Endothelial cell of umbilical vein (primary cell): Measurements from ENCODE around the gene DVL1. TPM values are rescaled to one million over a fixed set of nuclear protein-coding genes. Genes with fewer than 3 reads are reported as not detected.

Source experiments
- BruUV-seq: library from RNA; stranded (reverse); fragments of 400-500 nt; replicated peaks from 2 replicates; lab custom pipeline; 2021; lab: Mats Ljungman, UMichigan
- CTCF ChIA-PET: fragments of 300-600, 350-600 bp; sonication (Branson Sonifier 250); formaldehyde crosslinking; loops from one replicate; lab custom pipeline; 2021; ENCODE audit warnings: antibody characterized with exemption, inconsistent platforms; lab: Charles Lee
- POLR2A ChIA-PET: fragments of 300-600, 350-600 bp; sonication (Branson Sonifier 250); formaldehyde crosslinking; loops from one replicate; lab custom pipeline; 2021; ENCODE audit warnings: antibody characterized with exemption, inconsistent platforms; lab: Charles Lee
- DNase-seq: peaks from one replicate; pipeline ENCODE4 v3.0.0-alpha.2; 2011; ENCODE audit warnings: low read depth, low spot score
- FAIRE-seq: peaks from 2 replicates; lab custom pipeline; 2011; peaks lifted over from hg19 to GRCh38; lab: Jason Lieb, UNC
- H2AFZ ChIP-seq: 2 replicates; pipeline ENCODE4 v1.6.0; 2012; ENCODE audit warnings: low read depth, low read length, control low read depth, inconsistent platforms
- H3K27ac ChIP-seq: 2 replicates; pipeline ENCODE4 v1.5.1; 2011; ENCODE audit warnings: low read depth, mild to moderate bottlenecking, control low read depth, low read length, moderate library complexity; ENCODE audit not compliant: insufficient read depth
- H3K27me3 ChIP-seq, 2 experiments: 2 replicates each; pipeline versions ENCODE4 v1.6.0 to v1.6.1; 2011; ENCODE audit warnings: low read length in 2 of 2, mixed read lengths in 1 of 2; ENCODE audit not compliant: control insufficient read depth in 2 of 2, insufficient read depth in 2 of 2
- H3K36me3 ChIP-seq, 2 experiments: 2 replicates in 1 of 2; 3 replicates in 1 of 2; pipeline ENCODE4 v1.5.1; 2011; ENCODE audit warnings: low read length in 2 of 2, mild to moderate bottlenecking in 1 of 2, moderate library complexity in 1 of 2; ENCODE audit not compliant: control insufficient read depth in 2 of 2, insufficient read depth in 2 of 2; ENCODE audit errors: extremely low read depth in 1 of 2
- H3K4me1 ChIP-seq: 3 replicates; pipeline ENCODE4 v1.5.1; 2011; ENCODE audit warnings: mild to moderate bottlenecking, low read length; ENCODE audit not compliant: control insufficient read depth, insufficient read depth; ENCODE audit errors: extremely low read depth
- H3K4me2 ChIP-seq: 2 replicates; pipeline ENCODE4 v1.6.1; 2011; ENCODE audit warnings: low read length, control low read depth, mixed read lengths; ENCODE audit not compliant: insufficient read depth
- H3K4me3 ChIP-seq, 3 experiments: fragments of 200-600 bp in 1 of 3; sonication (generic), shearing (Covaris generic) in 1 of 3; replicated peaks in 1 of 3; 2 replicates each; pipeline ENCODE4 v1.5.1; 2011 to 2016; ENCODE audit warnings: control low read depth in 3 of 3, low read length in 3 of 3, mild to moderate bottlenecking in 2 of 3, inconsistent platforms in 1 of 3, low read depth in 1 of 3, moderate library complexity in 1 of 3; ENCODE audit not compliant: insufficient read depth in 1 of 3
- H3K79me2 ChIP-seq: 2 replicates; pipeline ENCODE4 v1.6.0; 2012; ENCODE audit warnings: low read length, inconsistent platforms; ENCODE audit not compliant: control insufficient read depth, insufficient read depth
- H3K9ac ChIP-seq: replicated peaks from 2 replicates; pipeline ENCODE3; 2011; ENCODE audit warnings: low read length, control low read depth; ENCODE audit not compliant: insufficient read depth; ENCODE audit errors: extremely low read depth
- H3K9me1 ChIP-seq: replicated peaks from 3 replicates; pipeline ENCODE4 v1.6.0; 2011; ENCODE audit warnings: mild to moderate bottlenecking, low read length; ENCODE audit not compliant: control insufficient read depth, insufficient read depth; ENCODE audit errors: extremely low read depth
- H3K9me3 ChIP-seq: replicated peaks from 2 replicates; pipeline ENCODE4 v1.5.1; 2012; ENCODE audit warnings: low read length, inconsistent platforms; ENCODE audit not compliant: control insufficient read depth, insufficient read depth
- H4K20me1 ChIP-seq: replicated peaks from 2 replicates; pipeline ENCODE3; 2011; ENCODE audit warnings: mild to moderate bottlenecking, low read length; ENCODE audit not compliant: control insufficient read depth, insufficient read depth; ENCODE audit errors: extremely low read depth
- EZH2 ChIP-seq: IDR thresholded peaks from 2 replicates; pipeline ENCODE4 v1.6.1; 2012; ENCODE audit warnings: borderline replicate concordance, low read depth, mild to moderate bottlenecking, moderate library complexity, low read length, inconsistent platforms; ENCODE audit not compliant: severe bottlenecking
- FOS ChIP-seq: IDR thresholded peaks from 2 replicates; pipeline ENCODE4 v1.6.1; 2011; ENCODE audit warnings: mild to moderate bottlenecking, low read length, moderate library complexity, borderline replicate concordance; ENCODE audit not compliant: insufficient read depth
- GATA2 ChIP-seq: IDR thresholded peaks from 2 replicates; pipeline ENCODE4 v1.7.0; 2011; ENCODE audit warnings: low read depth, mild to moderate bottlenecking, moderate library complexity, mixed read lengths, low read length; ENCODE audit not compliant: insufficient read length, insufficient read depth
- JUN ChIP-seq: IDR thresholded peaks from 2 replicates; pipeline ENCODE4 v1.6.1; 2011; ENCODE audit warnings: borderline replicate concordance, low read depth; ENCODE audit not compliant: insufficient read length, insufficient read depth
- MYC ChIP-seq: IDR thresholded peaks from one replicate; pipeline ENCODE4 v1.6.1; 2011; ENCODE audit warnings: mild to moderate bottlenecking, low read depth, low read length
- POLR2A ChIP-seq: IDR thresholded peaks from 2 replicates; pipeline ENCODE4 v1.6.1; 2012; ENCODE audit warnings: low read depth, mild to moderate bottlenecking, control low read depth, low read length
- POLR2AphosphoS5 ChIP-seq: IDR thresholded peaks from 2 replicates; pipeline ENCODE4 v1.6.1; 2012; ENCODE audit warnings: low read depth, mild to moderate bottlenecking, control low read depth, low read length, moderate library complexity; ENCODE audit not compliant: insufficient read depth
- dilution Hi-C: fragments of 300-500 bp; cut with MboI; formaldehyde crosslinking; loops from one replicate; pipeline ENCODE4 v1.15.0; 2019; ENCODE audit warnings: low sequenced_read_pairs; ENCODE audit not compliant: extremely low pct_ligation_motif_present
- intact Hi-C: fragments of 100-400 bp; cut with micrococcal nuclease; formaldehyde crosslinking; loops from one replicate; pipeline ENCODE4 v1.10.0; 2022
- polyA plus RNA-seq, 4 experiments: library from polyadenylated mRNA; depleted of rRNA in 3 of 4; stranded (reverse) in 3 of 4; unstranded in 1 of 4; fragments of >200 nt; gene quantifications; 2 replicates each; pipeline versions ENCODE4 v1.2.1 to v1.2.3, GENCODE V29; 2011 to 2012; ENCODE audit warnings: missing spikeins in 1 of 4
- total RNA-seq: library from RNA; stranded (reverse); gene quantifications from 2 replicates; pipeline ENCODE4 v1.2.3, GENCODE V29; 2021
- TF ChIP-seq, protein P1 (sequence below): IDR thresholded peaks from 2 replicates; pipeline ENCODE4 v1.6.1; 2011; ENCODE audit not compliant: insufficient read depth, insufficient read length
- TF ChIP-seq, protein P2 (sequence below), 2 donors: IDR thresholded peaks; 1 replicate in 1 of 2; 2 replicates in 1 of 2; pipeline ENCODE4 v1.5.1; 2011; ENCODE audit warnings: low read length in 2 of 2, mild to moderate bottlenecking in 2 of 2, moderate library complexity in 2 of 2, control low read depth in 1 of 2, inconsistent platforms in 1 of 2, low read depth in 1 of 2; ENCODE audit not compliant: insufficient read depth in 1 of 2; ENCODE audit errors: extremely low read depth in 1 of 2

Gene DVL1
- total and polyA plus RNA-seq, 2 donors (not counting 3 experiments of a cell fraction or from before 2014, with no cell fraction given), result 26.8 to 36.5 TPM

DNA sequence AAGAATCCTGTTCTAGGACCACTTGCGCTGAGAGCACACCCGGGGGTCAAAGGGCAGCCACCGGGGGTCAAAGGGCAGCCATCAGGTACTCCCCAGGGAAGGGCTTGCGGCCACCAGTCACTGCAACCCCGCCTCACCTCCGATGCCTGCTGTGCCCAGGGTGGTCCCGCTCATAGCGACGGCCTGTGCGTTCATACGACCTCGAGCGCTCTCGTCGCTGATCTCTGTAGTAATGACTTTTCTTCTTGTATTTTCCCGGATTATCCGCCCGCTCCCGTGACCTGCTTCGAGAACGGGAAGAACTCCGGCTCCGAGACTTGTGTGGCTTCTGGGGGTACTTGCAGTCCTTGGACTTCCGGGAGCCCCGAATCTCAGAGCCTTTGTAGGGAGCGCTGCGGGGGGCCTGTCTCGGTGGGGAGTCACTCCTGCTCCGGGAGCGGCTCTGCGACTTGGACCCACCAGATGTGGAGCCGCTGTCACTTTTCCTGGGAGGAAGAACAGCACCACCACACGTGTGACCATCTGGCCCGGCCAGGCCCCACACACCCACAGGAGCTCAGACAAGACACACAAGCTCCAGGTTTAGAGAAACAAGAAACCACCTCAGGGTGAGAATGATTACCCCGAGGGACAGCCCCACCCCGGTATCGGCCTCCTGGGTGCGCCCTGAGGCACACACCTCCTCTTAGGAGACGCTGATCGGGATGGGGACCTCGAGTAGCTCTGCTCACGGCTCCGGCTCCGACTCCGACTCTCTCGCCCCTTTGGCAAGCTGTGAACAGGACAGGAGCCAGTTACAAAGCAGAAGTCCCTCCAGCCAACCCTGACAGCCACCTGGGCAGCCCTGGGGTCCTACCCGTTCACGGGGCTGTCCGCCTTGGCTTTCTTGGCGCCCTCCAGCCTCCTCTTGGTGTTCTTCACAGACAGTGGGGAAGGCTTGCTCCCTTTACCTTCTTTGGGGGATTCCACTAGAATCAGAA lies 38.2 kb upstream of the DVL1 start:
- Histone ChIP-seq H3K79me2 (peaks cover 4% of the 10 kb centered on the region), H3K27ac (no peak overlapping the region), H3K27me3 (no peaks in the 10 kb centered on the region), H3K4me1 (no peaks in the 10 kb centered on the region), H4K20me1 (no peaks in the 10 kb centered on the region), H3K9ac (no peak overlapping the region), H3K9me3 (no peaks in the 10 kb centered on the region), H3K9me1 (no peaks in the 10 kb centered on the region), H2AFZ (no peak overlapping the region), H3K4me2 (no peak overlapping the region), H3K4me3 (no peak overlapping the region), H3K36me3 (peaks cover 38 to 42% of the 10 kb centered on the region in 2 experiments)
- ChIA-PET POLR2A (no interaction called here), CTCF (interaction anchor here (0.8 kb wide), 1 partner anchor 53 kb away, joined by 3 read pairs; no protein-coding TSS in a partner anchor)
- dilution Hi-C loops (no loop called here), intact Hi-C loops (no loop called here)
- no peak for TF ChIP-seq EZH2
- no peak for TF ChIP-seq GATA2
- TF ChIP-seq MYC, result no peak
- TF ChIP-seq, protein P1, sequence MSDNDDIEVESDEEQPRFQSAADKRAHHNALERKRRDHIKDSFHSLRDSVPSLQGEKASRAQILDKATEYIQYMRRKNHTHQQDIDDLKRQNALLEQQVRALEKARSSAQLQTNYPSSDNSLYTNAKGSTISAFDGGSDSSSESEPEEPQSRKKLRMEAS, result no peak
- TF ChIP-seq FOS, result no peak
- TF ChIP-seq POLR2A, result no peak
- no peak for TF ChIP-seq JUN
- TF ChIP-seq, protein P2, sequence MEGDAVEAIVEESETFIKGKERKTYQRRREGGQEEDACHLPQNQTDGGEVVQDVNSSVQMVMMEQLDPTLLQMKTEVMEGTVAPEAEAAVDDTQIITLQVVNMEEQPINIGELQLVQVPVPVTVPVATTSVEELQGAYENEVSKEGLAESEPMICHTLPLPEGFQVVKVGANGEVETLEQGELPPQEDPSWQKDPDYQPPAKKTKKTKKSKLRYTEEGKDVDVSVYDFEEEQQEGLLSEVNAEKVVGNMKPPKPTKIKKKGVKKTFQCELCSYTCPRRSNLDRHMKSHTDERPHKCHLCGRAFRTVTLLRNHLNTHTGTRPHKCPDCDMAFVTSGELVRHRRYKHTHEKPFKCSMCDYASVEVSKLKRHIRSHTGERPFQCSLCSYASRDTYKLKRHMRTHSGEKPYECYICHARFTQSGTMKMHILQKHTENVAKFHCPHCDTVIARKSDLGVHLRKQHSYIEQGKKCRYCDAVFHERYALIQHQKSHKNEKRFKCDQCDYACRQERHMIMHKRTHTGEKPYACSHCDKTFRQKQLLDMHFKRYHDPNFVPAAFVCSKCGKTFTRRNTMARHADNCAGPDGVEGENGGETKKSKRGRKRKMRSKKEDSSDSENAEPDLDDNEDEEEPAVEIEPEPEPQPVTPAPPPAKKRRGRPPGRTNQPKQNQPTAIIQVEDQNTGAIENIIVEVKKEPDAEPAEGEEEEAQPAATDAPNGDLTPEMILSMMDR (IDR thresholded peaks at IDR 0.05; ENCODE audit: extremely low read depth in 1 of 2, insufficient read depth in 1 of 2, low read depth in 1 of 2, low read length in 2 of 2), result no peak
- no peak for TF ChIP-seq POLR2AphosphoS5
- DNase-seq, result no peak
- no TSS peak for BruUV-seq
- no peak for FAIRE-seq
